ENCODE measurements around the gene NUDT21.

DNA sequence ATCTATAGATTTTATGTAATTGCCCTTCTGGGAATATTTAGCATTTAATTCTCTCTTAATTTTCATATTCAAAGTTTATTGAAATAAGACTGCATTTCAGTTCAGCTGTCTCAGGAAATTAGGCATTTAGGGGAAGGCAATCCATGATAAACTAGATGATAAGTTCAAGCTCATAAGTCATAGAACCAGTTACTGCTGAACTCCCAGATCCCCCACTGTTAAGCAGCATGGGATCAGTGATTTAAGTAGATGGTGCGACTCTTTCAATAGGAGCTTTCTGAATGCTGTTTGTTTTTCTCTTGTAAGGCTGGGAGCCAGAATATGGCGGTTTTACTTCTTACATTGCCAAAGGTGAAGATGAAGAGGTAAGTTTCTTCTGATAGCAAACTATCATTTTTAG is 24.1 kb upstream of the NUDT21 start:
- TF ChIP-seq, protein P1, sequence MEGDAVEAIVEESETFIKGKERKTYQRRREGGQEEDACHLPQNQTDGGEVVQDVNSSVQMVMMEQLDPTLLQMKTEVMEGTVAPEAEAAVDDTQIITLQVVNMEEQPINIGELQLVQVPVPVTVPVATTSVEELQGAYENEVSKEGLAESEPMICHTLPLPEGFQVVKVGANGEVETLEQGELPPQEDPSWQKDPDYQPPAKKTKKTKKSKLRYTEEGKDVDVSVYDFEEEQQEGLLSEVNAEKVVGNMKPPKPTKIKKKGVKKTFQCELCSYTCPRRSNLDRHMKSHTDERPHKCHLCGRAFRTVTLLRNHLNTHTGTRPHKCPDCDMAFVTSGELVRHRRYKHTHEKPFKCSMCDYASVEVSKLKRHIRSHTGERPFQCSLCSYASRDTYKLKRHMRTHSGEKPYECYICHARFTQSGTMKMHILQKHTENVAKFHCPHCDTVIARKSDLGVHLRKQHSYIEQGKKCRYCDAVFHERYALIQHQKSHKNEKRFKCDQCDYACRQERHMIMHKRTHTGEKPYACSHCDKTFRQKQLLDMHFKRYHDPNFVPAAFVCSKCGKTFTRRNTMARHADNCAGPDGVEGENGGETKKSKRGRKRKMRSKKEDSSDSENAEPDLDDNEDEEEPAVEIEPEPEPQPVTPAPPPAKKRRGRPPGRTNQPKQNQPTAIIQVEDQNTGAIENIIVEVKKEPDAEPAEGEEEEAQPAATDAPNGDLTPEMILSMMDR (conservative IDR thresholded peaks at IDR 0.05; ENCODE audit: low read length): no peak
- TF ChIP-seq EZH2phosphoT487 (IDR thresholded peaks at IDR 0.05; ENCODE audit: borderline replicate concordance): no peak

Data from Loucy (cell line).